HL-60 (cell line): ENCODE results near the gene TXNIP.

Source experiments
- POLR2AphosphoS5 ChIP-seq: IDR thresholded peaks from 2 replicates; pipeline ENCODE4 v1.6.1; 2012; ENCODE audit warnings: low read depth
- SPI1 ChIP-seq: IDR thresholded peaks from 2 replicates; pipeline ENCODE4 v1.6.1; 2012; ENCODE audit warnings: low read depth, mild to moderate bottlenecking, borderline replicate concordance
- TF ChIP-seq, protein P1 (sequence below): IDR thresholded peaks from one replicate; pipeline ENCODE4 v1.5.1; 2011; ENCODE audit warnings: low read length, control low read depth, inconsistent platforms; ENCODE audit not compliant: insufficient read depth
- TF ChIP-seq, protein P2 (sequence below): IDR thresholded peaks from 2 replicates; pipeline ENCODE4 v1.6.1; 2012; ENCODE audit warnings: low read depth; ENCODE audit not compliant: insufficient replicate concordance

DNA sequence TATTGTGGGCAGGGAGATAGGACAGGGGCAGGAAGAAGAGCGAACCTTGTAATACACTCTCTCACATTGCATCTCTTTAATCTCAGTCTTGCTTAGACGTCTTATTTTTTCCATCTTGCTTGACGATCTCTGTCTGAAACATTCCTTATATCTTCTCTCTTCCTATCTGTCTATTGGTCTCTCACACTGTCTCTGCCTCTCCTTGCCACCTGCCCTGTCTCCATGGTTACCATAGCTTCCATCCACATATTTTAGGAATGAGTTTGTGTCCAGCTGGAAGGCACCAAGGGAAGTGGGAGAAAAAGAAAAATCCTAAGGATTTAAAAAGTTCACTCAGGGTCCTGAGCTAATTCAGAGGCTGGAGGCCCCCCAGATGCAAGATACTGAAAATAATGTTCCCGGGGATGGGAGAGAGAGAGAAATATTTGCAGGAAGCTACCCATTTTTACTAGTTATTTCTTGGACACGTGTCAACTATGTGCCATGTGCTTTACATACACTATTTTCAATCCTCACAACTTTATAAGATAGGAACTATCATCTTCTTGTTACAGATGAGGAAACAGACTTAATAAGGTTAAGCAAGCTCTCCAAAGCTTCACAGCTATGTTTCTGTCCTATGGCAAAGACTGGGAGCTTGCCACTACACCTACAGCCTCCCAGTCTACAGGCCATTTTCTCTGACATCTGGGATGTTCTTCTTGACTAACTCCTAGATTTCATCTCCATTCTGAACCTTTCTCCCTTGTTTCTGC is 32.9 kb downstream of the TXNIP start:
- TF ChIP-seq, protein P1, sequence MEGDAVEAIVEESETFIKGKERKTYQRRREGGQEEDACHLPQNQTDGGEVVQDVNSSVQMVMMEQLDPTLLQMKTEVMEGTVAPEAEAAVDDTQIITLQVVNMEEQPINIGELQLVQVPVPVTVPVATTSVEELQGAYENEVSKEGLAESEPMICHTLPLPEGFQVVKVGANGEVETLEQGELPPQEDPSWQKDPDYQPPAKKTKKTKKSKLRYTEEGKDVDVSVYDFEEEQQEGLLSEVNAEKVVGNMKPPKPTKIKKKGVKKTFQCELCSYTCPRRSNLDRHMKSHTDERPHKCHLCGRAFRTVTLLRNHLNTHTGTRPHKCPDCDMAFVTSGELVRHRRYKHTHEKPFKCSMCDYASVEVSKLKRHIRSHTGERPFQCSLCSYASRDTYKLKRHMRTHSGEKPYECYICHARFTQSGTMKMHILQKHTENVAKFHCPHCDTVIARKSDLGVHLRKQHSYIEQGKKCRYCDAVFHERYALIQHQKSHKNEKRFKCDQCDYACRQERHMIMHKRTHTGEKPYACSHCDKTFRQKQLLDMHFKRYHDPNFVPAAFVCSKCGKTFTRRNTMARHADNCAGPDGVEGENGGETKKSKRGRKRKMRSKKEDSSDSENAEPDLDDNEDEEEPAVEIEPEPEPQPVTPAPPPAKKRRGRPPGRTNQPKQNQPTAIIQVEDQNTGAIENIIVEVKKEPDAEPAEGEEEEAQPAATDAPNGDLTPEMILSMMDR, result no peak
- no peak for TF ChIP-seq POLR2AphosphoS5
- TF ChIP-seq, protein P2, sequence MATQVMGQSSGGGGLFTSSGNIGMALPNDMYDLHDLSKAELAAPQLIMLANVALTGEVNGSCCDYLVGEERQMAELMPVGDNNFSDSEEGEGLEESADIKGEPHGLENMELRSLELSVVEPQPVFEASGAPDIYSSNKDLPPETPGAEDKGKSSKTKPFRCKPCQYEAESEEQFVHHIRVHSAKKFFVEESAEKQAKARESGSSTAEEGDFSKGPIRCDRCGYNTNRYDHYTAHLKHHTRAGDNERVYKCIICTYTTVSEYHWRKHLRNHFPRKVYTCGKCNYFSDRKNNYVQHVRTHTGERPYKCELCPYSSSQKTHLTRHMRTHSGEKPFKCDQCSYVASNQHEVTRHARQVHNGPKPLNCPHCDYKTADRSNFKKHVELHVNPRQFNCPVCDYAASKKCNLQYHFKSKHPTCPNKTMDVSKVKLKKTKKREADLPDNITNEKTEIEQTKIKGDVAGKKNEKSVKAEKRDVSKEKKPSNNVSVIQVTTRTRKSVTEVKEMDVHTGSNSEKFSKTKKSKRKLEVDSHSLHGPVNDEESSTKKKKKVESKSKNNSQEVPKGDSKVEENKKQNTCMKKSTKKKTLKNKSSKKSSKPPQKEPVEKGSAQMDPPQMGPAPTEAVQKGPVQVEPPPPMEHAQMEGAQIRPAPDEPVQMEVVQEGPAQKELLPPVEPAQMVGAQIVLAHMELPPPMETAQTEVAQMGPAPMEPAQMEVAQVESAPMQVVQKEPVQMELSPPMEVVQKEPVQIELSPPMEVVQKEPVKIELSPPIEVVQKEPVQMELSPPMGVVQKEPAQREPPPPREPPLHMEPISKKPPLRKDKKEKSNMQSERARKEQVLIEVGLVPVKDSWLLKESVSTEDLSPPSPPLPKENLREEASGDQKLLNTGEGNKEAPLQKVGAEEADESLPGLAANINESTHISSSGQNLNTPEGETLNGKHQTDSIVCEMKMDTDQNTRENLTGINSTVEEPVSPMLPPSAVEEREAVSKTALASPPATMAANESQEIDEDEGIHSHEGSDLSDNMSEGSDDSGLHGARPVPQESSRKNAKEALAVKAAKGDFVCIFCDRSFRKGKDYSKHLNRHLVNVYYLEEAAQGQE, result no peak
- TF ChIP-seq SPI1, result no peak
